ENCODE measurements around the gene C1orf105.

DNA sequence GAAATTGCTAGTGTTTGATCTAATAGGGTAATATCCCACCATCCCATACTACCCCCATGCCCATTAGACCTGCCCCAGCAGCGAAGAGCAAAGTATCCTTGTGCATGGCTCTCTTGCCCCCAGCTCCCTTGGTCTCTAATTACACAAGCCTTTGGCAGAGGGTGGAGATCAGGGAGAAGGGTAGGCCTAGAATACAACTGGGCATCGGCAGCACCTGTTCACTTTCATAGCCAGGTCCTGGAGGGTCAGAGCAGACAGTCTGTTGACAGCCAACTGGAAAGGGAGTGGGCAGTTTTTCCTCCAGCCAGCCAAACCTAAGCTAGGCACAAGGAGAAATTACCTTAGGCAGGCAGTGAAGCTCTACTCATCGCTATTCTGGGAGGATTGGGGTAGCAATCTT, 26.1 kb downstream of the C1orf105 start:
- TF ChIP-seq, protein P1, sequence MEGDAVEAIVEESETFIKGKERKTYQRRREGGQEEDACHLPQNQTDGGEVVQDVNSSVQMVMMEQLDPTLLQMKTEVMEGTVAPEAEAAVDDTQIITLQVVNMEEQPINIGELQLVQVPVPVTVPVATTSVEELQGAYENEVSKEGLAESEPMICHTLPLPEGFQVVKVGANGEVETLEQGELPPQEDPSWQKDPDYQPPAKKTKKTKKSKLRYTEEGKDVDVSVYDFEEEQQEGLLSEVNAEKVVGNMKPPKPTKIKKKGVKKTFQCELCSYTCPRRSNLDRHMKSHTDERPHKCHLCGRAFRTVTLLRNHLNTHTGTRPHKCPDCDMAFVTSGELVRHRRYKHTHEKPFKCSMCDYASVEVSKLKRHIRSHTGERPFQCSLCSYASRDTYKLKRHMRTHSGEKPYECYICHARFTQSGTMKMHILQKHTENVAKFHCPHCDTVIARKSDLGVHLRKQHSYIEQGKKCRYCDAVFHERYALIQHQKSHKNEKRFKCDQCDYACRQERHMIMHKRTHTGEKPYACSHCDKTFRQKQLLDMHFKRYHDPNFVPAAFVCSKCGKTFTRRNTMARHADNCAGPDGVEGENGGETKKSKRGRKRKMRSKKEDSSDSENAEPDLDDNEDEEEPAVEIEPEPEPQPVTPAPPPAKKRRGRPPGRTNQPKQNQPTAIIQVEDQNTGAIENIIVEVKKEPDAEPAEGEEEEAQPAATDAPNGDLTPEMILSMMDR (conservative IDR thresholded peaks at IDR 0.05), result no peak
- no peak for TF ChIP-seq ZFX (IDR thresholded peaks at IDR 0.05)
